Measurements from ENCODE around the gene GGT6. TPM values are rescaled to one million over a fixed set of nuclear protein-coding genes. Genes with fewer than 3 reads are reported as not detected.

GGT6 gene
- 100 to 1,000 TPM in 1 of 4 donors, 10 to 100 TPM in 3; 46.0 to 141 (median 68.5) TPM for total RNA-seq

- Histone ChIP-seq H3K36me3 (peaks cover 0 to 10% (median 0%) of the 10 kb centered on the region in 3 donors), H3K4me3 (peak within 1 kb of the TSS; percentile 34 to 59 (median 50)), H3K27me3 (no peaks in the 10 kb centered on the region), H3K27ac (peak within 1 kb of the TSS; percentile 46 to 88 (median 82)), H3K4me1 (peaks cover 0 to 63% (median 25%) of the 10 kb centered on the region in 3 donors), H3K9me3 (no peaks in the 10 kb centered on the region)
- WGBS, 2 donors, result 52% methylated on average over 6 of the region's 12 CpGs; no CpG with 5 or more reads in 1 of the 2 donors
- TF ChIP-seq POLR2A (IDR thresholded peaks at IDR 0.05) (peak in 2 of 4 donors; percentile 21 to 26), CTCF (IDR thresholded peaks at IDR 0.05) (no peak)
- intact Hi-C loops (cut with DNase I), result no loop called here
- no peak for DNase-seq
Measured at GRCh38 chr17:4560421-4560820, at the start of gene GGT6. Gene GGT6 (minus strand): TSS chr17:4560577. CDS start chr17:4560521, 56 bp downstream.

DNA sequence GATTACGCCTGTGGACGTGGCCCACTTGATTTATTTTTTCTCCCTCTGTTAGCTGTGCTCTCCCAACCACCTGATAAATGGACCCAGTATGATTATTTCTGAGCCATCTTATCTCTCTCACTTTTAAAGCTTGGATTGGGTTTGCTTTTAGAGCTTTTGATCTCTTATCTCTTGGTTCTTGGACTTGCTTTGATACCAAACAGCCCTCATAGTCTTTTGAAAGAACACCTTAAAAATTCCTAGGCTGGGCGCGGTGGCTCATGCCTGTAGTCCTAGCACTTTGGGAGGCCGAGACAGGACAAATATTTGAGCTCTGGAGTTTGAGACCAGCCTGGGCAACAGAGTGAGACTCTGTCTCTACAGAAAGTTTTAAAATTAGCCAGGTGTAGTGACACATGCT, 49.8 kb upstream of the GGT6 start:
- no peak for DNase-seq
- Histone ChIP-seq H3K27ac (peak overlapping the region in 2 of 4 donors; percentile 7 to 39), H3K9me3 (no peaks in the 10 kb centered on the region), H3K36me3 (no peaks in the 10 kb centered on the region), H3K27me3 (peaks cover 0 to 4% (median 0%) of the 10 kb centered on the region in 4 donors), H3K4me3 (no peak overlapping the region), H3K4me1 (peaks cover 4 to 38% (median 18%) of the 10 kb centered on the region in 3 donors)
- 90% methylated on average over 5 of the region's 5 CpGs for WGBS, 2 donors
- TF ChIP-seq CTCF (IDR thresholded peaks at IDR 0.05) (no peak), POLR2A (IDR thresholded peaks at IDR 0.05) (no peak)
- intact Hi-C loops (cut with DNase I), result no loop called here

DNA sequence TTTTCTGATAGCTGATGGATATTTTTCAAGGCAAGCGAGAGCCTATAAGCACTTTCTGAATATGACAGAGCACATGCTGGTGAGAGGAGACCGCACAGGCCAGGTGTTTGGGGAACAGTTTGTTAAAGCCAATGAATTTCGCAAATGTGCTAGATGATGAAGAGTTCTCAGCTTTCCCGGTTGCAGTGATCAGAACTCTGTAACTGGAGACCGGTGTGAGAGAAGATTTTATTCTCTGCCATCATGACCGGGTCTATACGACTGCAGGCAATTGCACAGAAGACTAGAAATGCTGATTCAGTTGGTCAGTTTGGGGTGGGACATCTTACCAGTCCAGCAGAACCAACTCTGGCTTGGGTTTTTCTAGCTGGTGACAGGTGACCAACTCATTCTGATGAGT, 49.4 kb upstream of the GGT6 start:
- WGBS, 2 donors, result 87 to 89% methylated on average over 7 of the region's 7 CpGs
- Histone ChIP-seq H3K9me3 (no peaks in the 10 kb centered on the region), H3K27me3 (peaks cover 0 to 4% (median 0%) of the 10 kb centered on the region in 4 donors), H3K36me3 (no peaks in the 10 kb centered on the region), H3K4me3 (no peak overlapping the region), H3K4me1 (peaks cover 4 to 40% (median 19%) of the 10 kb centered on the region in 3 donors), H3K27ac (peak overlapping the region in 1 of 4 donors; percentile 11)
- TF ChIP-seq CTCF (IDR thresholded peaks at IDR 0.05) (no peak), POLR2A (IDR thresholded peaks at IDR 0.05) (no peak)
- intact Hi-C loops (cut with DNase I), result no loop called here
- DNase-seq, result no peak

DNA sequence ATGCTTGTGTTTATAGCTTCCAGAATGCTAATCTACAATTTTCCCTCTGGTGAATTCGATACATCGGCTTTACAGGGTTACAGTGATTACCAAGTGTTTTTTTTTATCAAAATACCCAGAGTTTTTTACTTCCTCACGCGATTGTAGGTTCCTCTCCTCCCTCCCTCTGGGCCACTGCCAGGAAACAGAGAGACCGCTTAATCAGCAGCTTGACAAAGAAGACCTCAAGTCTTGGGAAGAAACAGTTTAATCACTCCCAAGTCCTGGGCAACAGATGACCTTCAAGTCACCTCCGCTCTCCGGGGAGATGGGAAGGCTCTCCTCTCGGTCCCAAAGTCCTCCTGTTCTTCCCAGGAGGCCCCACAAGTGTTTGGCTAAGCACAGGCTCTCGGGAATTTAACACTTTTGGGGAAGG, 47.4 kb upstream of the GGT6 start:
- DNase-seq, result no peak
- Histone ChIP-seq H3K9me3 (no peaks in the 10 kb centered on the region), H3K36me3 (no peaks in the 10 kb centered on the region), H3K27ac (peak overlapping the region; percentile 54 to 87 (median 80)), H3K27me3 (peaks cover 0 to 7% (median 0%) of the 10 kb centered on the region in 4 donors), H3K4me3 (peak overlapping the region in 1 of 4 donors; percentile 5), H3K4me1 (peaks cover 4 to 51% (median 27%) of the 10 kb centered on the region in 3 donors)
- intact Hi-C loops (cut with DNase I), result no loop called here
- TF ChIP-seq POLR2A (IDR thresholded peaks at IDR 0.05) (no peak), CTCF (IDR thresholded peaks at IDR 0.05) (no peak)
- 15 to 22% methylated on average over 9 of the region's 9 CpGs for WGBS, 2 donors

DNA sequence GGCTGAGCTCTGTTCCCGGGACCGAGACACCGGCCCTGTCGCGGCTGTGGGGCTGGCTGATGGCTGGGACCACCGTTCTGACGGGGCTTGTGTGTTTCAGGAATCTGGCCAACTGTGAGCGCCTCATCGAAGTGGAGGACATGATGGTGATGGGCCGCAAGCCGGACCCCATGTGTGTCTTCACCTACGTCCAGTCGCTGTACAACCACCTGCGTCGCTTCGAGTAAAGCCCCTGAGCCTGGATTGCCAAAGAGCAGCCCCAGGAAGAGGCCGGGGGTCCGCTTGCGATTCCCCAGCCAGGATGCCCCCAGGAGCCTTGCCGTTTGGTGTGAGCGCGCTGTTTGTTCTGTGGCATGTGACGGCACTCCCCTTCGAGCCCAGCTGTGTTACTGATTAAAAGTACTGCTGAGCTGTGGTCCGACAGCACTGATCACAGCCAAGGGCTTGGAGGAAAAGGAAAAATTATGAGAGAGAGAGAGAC, 46.9 kb upstream of the GGT6 start:
- Histone ChIP-seq H3K27me3 (peaks cover 0 to 7% (median 0%) of the 10 kb centered on the region in 4 donors), H3K4me1 (peaks cover 4 to 51% (median 27%) of the 10 kb centered on the region in 3 donors), H3K4me3 (peak overlapping the region in 1 of 4 donors; percentile 5), H3K9me3 (no peaks in the 10 kb centered on the region), H3K36me3 (no peaks in the 10 kb centered on the region), H3K27ac (peak overlapping the region; percentile 54 to 87 (median 80))
- 70 to 75% methylated on average over 12 to 20 of the region's 25 CpGs for WGBS, 2 donors
- intact Hi-C loops (cut with DNase I), result no loop called here
- TF ChIP-seq CTCF (IDR thresholded peaks at IDR 0.05) (no peak), POLR2A (IDR thresholded peaks at IDR 0.05) (no peak)
- no peak for DNase-seq
